ENCODE data around the gene PMM2. TPM values are rescaled to one million over a fixed set of nuclear protein-coding genes. Genes with fewer than 3 reads are reported as not detected.
"Not testable (repeated sequence)": the region's sequence is repeated elsewhere in the genome, so short reads cannot be mapped to it uniquely, and the experiment has no call there.

Gene PMM2
- 34.7 and 55.8 TPM in 2 replicates for total RNA-seq (ENCODE audit: low replicate concordance)

- peak; percentile 94 for DNase-seq (ENCODE audit: low read depth)
- H3K4me3 ChIP-seq (ENCODE audit: low read depth, low read length) = peak within 1 kb of the TSS; percentile 97
- TF ChIP-seq, protein P1, sequence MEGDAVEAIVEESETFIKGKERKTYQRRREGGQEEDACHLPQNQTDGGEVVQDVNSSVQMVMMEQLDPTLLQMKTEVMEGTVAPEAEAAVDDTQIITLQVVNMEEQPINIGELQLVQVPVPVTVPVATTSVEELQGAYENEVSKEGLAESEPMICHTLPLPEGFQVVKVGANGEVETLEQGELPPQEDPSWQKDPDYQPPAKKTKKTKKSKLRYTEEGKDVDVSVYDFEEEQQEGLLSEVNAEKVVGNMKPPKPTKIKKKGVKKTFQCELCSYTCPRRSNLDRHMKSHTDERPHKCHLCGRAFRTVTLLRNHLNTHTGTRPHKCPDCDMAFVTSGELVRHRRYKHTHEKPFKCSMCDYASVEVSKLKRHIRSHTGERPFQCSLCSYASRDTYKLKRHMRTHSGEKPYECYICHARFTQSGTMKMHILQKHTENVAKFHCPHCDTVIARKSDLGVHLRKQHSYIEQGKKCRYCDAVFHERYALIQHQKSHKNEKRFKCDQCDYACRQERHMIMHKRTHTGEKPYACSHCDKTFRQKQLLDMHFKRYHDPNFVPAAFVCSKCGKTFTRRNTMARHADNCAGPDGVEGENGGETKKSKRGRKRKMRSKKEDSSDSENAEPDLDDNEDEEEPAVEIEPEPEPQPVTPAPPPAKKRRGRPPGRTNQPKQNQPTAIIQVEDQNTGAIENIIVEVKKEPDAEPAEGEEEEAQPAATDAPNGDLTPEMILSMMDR (IDR thresholded peaks at IDR 0.05; ENCODE audit: insufficient read depth, low read length) = no peak
Observed at GRCh38 chr16:8797364-8798173, at the start of gene PMM2, which contains the start of gene TMEM186. Gene PMM2, plus strand, starts transcription at chr16:8797839. Its CDS starts 44 bp downstream, at chr16:8797883. Gene TMEM186, minus strand, starts transcription at chr16:8797639. Its CDS starts 25 bp downstream, at chr16:8797614.

DNA sequence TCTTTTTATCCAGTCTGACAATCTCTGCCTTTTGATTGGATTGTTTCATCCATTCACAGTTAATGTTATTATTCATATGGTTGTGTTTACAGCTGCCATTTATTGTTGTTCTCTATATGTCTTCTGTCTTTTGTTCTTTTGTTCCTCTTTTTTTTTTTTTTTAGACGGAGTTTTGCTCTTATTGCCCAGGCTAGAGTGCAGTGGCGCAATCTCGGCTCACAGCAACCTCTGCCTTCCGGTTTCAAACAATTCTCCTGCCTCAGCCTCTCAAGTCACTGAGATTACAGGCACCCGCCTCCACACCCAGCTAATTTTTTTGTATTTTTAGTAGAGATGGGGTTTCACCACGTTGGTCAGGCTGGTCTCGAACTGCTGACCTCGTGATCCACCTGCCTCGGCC, 48.7 kb upstream of the PMM2 start:
- not testable (repeated sequence) for H3K4me3 ChIP-seq (ENCODE audit: low read depth, low read length); DNase-seq (ENCODE audit: low read depth)

DNA sequence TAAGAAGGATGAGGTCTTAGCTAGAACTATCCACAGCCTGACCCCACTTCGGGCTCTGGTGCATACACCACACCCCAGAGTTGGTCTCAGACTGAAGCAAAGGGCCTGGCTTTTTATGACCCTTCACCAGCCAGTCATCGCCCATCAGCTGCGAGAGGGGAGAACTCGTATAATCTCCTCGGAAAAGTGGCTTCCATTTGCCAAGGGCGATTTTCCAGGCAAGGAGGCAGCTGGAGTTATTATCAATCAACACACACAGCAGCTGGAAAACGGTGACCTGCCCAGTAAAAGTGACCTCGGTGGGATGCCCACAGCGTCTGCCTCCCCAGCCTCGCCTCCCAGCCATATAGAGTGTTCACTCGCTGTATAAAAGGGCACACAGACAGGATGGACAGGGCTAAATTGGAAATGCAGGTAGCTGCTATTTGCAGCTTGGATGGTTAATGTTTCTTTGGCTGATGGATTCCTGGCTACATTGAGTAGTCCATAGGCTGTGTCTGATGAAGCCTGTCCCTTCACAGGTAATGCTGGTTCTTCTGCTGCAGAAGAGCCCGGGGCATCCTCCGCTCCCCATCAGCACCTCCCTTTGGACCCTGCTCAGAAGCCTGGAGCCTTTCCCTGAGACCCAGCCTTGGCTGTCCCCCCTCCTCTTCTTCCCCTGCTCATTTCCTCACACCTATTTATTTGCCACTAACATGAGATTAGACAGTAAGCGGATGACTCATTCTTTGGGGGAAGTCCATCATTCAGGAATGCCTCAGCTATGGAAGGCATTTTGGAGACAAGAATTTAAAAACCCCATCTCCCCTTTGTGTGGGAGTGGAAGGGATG, 45.9 kb upstream of the PMM2 start:
- TF ChIP-seq, protein P1 (IDR thresholded peaks at IDR 0.05; ENCODE audit: insufficient read depth, low read length) = no peak
- peak; percentile 70 for DNase-seq (ENCODE audit: low read depth)
- H3K4me3 ChIP-seq (ENCODE audit: low read depth, low read length) = no peak overlapping the region

DNA sequence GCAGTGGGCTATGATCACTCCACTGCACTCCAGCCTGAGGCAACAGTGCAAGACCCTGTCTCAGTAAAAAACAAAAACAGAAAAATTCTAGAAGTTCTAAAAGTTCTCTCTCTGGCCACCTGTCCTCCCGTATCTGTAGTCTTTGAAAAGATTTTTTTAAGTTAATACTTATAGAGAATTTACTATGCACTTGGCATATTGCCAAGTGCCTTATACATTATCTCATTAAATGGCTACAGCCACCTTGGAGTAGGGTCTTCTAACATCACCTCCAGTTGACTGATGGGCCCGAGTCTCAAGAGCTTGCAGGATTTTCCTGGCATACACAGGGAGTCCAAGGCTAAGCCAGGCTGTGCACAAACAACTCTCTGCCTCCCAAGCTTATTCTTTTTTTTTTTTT, 44.9 kb upstream of the PMM2 start:
- H3K4me3 ChIP-seq (ENCODE audit: low read depth, low read length) = no peak overlapping the region
- no peak for DNase-seq (ENCODE audit: low read depth)
- TF ChIP-seq, protein P1 (IDR thresholded peaks at IDR 0.05; ENCODE audit: insufficient read depth, low read length) = no peak

DNA sequence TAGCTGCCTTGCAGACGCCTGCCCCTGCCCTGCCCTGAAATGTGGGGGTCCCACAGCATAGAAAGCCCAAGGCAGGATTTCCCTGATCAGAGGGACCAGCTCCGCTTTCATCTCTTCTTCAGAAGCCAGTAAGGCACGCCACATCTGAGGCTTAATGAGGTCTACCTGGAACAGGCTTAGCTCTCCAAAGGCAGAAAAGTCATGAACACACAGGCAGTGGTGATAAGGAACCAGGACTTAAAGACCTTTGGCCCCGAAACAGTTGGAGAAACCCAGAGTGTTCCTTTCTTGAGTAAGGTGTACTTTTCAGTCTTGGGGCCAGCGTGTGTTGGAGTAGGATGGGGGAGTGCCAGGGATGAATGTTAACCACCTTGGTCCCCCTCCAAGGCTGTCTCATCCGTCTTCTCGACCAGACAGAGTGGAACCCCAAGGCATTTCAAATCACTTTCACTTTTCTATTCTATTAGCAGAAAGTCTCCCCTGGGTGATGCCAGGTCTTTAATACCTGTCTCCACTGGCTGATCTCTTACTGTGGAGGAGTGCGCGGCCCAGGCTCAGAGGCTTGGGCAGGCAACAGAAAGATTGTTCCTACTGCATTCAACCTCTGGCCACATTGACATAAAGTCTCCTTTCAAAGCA, 44.1 kb upstream of the PMM2 start:
- no peak overlapping the region for H3K4me3 ChIP-seq (ENCODE audit: low read depth, low read length)
- TF ChIP-seq, protein P1 (IDR thresholded peaks at IDR 0.05; ENCODE audit: insufficient read depth, low read length) = no peak
- no peak for DNase-seq (ENCODE audit: low read depth)

DNA sequence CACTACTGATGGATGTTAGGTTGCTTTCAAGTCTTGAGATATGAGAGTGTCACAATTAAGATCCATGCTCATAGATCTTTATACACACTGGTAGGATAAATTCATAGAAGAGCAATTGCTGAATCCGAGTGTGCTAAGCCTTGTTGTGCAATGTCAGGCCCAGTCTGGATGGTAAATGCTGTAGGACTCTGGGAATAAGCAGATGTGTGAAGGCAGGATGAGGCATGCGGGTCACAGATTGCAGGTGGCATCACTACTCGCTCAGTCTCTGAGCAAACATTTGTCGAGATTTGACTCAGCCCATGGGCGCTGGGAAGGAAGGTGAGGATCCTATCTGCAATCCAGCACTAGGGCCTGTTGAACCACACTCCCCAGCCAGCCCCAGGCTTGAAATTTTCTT, 40.9 kb upstream of the PMM2 start:
- no peak for DNase-seq (ENCODE audit: low read depth)
- TF ChIP-seq, protein P1 (IDR thresholded peaks at IDR 0.05; ENCODE audit: insufficient read depth, low read length) = no peak
- H3K4me3 ChIP-seq (ENCODE audit: low read depth, low read length) = no peak overlapping the region
